ENCODE results near the gene RALGAPA2.

RALGAPA2 gene

DNA sequence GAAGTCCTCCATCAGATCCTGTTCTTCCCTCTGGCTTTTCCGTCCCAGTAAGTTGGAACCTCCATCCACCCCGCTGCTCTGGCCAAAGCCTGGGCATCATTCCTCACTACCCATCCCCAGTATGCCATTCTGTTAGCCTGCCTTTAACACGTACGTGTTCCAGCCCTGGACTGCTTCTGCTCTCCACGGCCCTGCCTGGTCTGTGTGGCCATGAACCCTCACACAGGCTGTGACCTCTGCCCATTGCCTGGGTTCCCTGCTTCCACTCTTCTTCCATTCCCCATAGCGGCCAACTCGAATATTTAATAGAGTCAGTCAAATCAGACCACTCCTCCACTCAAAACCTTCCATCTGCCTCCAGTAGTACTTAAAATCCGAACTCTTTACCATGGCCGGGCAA lies 29.4 kb downstream of the RALGAPA2 start:
- DNase-seq (ENCODE audit: low read depth) = no peak

DNA sequence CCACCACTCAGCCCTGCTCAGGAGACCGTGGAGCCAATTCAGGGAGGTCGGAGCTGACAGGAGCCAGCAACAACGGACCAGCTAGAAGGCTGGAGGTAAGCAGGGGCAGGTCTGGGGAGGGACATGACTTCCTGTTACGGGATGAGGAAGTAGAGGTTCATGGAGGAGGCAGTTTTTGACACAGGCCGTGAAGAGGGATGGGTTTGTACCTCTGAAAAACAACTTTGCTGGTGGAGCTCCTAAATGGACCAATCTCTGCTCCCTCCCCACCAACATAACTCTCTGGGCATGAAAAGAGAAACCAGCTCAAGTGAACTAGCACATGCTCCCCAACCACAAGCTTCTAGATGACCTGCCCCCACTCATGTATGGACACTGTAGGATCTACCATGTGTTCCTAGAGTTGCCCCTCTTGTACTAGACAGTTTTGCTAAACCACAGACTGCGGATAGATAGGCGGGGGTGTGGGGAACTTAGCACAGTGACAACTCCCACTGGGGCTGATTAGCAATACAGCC lies 31.4 kb downstream of the RALGAPA2 start:
- no peak for DNase-seq (ENCODE audit: low read depth)

DNA sequence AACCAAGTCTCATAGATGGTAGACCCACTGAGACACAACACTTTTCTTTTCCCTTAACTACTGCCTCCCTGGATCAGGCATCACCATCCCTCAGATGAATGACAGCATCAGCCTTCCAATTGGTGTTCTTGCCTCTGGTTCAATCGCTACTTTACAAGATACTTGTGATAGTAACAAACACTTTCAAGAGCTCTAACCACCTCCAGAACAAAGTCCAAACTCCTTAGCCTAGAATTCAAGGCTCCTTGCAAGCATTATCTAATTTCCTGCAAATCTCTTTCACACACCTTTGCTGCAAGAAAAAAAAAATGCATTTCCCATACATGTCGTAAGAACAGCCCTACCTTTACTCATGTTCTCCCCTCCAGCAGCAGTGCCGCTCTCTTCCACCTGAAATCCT lies 33.1 kb downstream of the RALGAPA2 start:
- DNase-seq (ENCODE audit: low read depth) = no peak

DNA sequence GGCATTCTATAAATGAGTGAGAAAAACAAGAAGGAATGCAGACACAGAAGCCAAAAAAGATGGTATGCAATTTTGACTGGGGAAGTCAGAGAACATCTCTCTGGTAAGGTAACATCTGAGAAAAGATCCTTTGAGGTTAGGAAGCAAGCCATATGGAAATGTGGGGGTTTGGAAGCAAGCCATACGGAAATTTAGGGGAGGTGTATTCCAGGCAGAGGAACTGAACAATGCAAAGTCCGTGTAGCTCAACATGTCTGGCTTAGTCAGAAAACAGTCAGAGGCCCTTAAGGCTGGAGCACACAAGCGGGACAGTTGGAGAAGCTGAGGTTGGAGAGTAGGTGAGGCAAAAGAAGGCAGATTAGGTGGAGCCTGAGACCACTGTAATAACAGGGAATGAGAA lies 35.3 kb downstream of the RALGAPA2 start:
- DNase-seq (ENCODE audit: low read depth) = no peak

DNA sequence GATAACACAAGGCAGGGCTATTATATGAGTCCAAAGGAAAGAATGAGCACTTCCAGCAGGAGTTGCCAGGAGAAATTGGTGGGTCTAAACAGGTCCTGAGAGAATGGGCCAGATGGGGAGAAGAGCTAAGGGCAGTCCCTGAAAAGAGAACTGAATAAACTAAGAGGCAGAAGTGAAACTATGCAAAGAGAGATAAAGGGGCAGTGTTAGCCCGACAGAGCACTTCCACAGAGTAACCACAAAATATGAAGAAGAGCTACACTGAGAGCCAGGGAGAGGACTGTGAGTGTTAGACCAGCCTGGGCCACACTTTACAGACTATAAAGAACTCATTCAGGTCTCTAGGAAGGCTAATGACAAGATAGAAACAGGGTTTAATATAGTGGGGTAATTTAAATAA lies 43.8 kb downstream of the RALGAPA2 start:
- no peak for DNase-seq (ENCODE audit: low read depth)

DNA sequence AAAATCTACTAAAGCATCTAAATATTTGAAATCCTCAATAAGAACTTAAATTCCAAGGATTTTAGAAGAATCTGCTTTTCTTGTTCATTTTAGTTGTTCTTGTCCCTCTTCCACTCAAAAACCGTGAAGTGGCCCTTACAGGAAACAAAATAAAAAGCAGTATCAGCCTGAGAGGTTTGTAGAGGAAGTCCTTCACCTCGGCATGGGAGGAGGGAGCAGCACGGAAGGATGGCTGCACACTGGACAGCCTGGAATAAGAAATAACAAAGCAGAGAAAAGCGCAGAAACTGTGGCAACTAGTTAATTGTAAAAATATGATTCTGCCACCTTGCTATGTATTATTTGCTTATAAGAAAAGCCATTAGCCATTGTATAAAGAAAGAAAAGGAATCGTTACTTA lies 46.1 kb downstream of the RALGAPA2 start:
- no peak for DNase-seq (ENCODE audit: low read depth)

DNA sequence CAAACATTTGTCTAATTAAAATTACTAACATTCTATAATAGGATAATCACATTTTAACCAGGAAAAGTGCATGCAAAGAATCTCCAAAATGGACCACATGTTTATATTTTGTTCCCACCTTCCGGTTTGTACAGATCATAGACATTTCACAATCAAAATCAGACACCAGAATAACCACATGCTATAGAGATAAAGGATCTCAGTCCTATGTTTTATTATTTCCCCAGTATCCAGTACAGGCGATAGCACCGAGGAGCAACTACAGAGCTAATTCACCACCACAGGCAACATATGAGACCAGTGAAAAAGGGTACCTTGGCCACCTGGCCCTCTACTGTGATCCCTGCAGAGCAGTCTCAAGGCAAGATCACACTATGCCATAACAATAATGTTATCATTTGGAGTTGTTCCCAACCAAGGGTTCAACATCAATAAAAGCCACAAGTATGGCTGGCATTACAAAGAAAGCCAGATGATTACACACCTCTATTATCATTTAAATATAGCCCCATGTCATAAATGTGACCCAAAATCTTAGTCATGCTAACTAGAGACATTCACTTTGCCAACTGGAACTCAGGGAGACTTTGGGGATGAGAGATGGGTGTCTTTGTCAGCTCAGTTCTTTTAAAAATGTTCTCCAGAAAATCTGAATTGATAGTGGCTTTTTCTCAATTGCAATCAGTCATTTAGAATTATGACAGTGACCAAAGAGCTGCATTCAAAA lies 46.7 kb downstream of the RALGAPA2 start:
- DNase-seq (ENCODE audit: low read depth) = no peak

DNA sequence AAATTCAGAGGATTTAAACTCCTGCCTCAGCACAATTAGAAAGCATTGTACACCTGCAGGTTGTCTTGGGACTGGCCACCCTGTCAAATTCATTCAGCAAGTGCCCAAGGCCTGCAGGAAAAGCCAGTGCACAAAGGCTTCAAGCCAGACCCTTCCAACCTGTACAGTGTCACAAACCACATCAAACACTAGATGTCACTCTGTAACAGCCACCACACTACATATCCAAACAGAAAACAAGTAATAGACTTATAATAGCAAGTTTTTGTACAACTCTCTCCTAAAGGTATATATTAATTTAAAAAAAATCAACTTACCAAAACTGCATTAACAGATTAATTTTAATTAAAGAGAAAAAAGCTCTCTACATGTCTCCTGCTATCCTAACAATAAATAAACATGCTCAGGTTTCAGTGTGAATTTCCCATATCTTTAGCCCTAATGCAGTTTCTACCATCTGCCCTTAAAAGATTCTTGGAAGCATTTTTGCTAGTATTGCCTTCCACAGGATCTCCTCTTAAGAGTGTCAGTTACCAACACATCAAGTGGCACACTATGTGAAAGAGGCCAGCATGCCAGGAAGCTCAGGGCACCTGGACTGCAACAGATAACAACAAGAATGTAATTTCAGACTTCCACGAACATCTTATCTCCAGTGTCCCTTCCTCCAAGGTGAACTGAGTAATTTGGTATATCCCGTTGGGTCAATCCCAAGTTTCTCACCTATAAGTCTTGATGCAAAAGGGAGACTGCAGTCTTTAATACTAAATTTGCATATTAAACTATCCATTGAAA lies 47.5 kb downstream of the RALGAPA2 start:
- DNase-seq (ENCODE audit: low read depth) = no peak

DNA sequence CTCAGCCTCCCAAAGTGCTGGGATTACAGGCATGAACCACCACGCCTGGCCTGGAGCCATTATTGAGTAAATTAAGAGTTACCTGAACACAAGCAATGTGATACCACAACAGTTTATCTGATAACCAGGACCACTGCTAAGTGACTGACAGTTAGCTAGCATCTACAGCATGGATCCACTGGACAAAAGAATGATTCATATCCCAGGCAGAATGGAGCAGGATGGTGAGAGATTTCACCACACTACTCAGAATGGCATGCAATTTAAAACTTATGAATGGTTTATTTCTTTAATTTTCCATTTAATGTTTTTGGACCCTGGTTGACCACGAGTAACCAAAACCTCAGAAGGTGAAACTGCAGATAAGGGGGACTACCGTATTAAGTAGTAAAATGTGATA lies 48.6 kb downstream of the RALGAPA2 start:
- no peak for DNase-seq (ENCODE audit: low read depth)

DNA sequence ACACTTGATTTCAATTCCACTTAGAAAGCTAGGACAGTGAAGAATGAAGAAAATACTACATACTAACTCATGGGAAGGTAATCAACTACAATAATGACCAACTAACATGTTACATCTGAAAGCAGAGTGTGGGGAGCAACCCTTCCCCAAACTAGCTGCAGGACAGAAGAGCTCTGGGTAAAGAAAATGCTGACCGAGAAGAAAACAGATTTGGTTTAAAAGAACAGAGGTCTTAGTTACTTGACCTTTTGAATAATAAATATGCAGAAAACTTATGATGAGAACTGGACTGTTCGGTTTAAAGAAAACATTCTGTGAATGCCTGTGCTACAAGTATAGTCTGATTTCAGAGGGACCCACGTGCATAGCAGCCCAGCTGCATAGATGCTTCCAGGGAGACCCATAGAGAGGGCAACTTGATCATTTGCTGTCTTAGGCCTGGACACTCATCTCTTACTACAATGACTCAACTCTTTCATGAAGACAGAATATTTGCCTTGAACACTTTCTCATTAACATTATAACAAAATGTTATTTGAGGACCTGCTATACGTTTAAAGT lies 53.5 kb downstream of the RALGAPA2 start:
- DNase-seq (ENCODE audit: low read depth) = no peak

DNA sequence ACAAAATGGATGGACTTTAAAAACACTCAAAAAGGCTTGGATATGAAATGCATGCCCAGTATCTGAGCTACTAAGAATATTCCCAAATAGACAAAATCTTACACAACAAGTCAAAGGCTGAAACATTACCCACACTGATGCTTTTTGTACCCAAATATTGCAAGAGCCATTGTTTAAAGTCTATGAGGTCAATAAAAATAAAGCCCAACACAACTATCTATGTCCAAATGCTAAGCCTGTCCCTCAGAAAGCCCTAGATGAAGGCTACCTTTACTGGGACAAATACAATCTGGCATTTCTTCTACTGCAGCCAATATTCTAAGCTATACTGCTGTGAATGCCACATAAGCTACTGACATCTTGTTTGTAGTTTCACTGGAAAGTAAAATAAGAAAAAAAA lies 54.3 kb downstream of the RALGAPA2 start:
- DNase-seq (ENCODE audit: low read depth) = no peak

DNA sequence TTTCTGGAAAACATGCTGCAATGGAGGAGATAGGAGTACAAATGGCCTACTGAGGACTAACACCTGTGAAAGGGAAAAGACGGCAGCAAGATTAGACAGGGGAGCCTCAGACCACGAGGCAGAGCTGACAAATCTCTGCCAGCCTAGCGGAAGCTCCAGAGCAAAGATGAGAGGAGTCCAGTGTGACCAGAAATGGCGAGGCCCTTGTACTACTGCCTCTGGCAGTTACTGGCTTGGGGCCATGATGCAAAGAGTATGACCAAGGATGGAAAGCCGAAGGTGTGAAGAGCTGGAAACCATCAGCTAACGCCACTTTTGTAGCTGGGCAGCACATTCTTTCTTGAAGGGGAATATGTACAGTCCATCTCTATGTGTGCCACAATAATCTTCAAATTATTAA lies 55.4 kb downstream of the RALGAPA2 start:
- DNase-seq (ENCODE audit: low read depth) = no peak

DNA sequence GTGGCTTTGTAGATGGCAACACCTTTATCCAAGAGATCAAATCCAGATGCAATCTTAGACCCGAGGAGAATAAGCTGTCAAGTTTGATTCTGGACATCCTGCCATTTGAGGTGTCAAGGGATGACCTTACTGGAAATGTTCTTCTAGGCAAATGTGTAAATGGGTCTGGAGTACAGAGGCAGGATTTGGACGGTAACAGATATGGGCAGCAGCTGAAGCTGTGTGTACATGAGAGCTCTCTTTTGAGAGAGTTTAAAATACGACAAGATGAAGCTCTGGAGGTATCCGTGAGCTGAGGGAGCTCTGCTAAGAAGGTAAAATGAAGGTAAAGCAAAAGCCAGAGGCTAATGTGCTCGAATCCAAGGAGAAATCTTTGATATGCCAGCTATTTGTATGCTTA lies 56.6 kb downstream of the RALGAPA2 start:
- DNase-seq (ENCODE audit: low read depth) = no peak

DNA sequence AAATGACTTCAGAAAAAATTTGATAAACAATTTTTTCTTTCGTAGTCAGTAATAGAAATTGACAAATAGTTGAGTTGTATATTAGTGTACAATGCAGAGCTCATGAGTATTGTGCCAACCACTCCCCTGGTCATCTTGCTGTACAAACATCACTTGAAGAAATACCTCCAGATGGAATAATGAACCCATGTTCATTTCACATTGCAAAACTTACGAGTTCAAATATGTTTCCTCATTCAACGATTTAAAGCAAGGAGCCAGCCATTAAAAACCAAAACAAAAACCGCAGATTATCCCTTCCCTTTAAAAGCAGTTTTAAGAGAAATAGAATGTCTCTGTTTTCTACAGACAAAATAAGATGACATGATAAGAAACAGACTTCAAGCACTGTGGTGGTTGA lies 62.5 kb downstream of the RALGAPA2 start:
- DNase-seq (ENCODE audit: low read depth) = no peak

DNA sequence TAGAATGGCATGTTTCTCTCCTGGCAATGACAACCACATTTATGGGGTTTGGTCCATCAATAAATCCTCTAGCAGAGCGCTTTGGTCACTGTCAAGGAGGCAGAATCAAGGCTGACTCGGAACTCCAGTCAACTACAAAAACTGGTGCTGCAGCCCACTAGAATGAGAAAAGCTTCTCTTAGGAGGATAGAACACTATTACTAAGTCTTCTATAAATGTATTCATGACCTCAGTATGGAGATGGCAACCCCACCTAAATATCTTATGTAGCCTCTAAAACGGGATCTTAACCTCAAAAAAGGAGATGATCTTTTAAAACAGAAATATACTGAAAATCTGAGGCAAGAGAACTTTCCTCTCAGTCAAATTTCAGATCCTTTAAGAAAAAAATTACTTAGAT lies 68.5 kb downstream of the RALGAPA2 start:
- no peak for DNase-seq (ENCODE audit: low read depth)

DNA sequence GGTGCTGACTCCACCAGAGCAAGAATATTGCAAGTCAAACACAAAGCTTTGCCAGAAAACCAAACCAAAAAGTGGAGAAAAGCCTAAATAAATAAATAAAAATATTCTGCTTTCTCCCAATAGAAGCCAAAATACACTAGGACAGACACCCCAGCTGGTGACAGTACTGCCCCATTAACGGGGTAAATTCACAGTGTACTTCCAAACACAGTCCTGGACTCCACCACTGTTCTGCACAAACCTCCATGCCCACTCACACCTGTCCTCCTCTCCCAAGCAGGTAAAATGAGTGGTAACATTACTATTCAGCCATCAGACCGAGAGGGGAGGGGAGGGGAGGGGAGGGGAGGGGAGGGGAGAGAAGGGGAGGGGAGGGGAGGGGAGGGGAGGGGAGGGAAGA lies 70.7 kb downstream of the RALGAPA2 start:
- no peak for DNase-seq (ENCODE audit: low read depth)

DNA sequence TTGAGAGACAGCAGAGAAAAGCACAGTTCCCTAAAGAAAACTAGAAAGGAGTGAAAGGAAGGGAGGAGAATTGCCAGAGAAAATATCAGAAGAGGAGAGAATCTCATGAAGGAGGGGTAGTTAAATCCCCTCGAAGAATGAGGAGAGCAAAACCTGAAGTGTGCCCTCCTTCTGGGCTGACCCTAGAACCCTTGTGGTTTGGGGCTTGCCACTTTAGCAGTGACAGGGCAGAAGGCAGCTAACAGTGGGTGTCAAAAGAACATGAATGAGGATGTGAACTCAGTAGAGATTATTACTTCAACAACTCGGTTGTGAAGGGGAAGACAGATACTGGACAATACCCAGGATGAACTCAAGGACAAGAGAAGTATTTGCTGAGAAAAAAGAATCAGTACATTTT lies 73.6 kb downstream of the RALGAPA2 start:
- DNase-seq (ENCODE audit: low read depth) = no peak

DNA sequence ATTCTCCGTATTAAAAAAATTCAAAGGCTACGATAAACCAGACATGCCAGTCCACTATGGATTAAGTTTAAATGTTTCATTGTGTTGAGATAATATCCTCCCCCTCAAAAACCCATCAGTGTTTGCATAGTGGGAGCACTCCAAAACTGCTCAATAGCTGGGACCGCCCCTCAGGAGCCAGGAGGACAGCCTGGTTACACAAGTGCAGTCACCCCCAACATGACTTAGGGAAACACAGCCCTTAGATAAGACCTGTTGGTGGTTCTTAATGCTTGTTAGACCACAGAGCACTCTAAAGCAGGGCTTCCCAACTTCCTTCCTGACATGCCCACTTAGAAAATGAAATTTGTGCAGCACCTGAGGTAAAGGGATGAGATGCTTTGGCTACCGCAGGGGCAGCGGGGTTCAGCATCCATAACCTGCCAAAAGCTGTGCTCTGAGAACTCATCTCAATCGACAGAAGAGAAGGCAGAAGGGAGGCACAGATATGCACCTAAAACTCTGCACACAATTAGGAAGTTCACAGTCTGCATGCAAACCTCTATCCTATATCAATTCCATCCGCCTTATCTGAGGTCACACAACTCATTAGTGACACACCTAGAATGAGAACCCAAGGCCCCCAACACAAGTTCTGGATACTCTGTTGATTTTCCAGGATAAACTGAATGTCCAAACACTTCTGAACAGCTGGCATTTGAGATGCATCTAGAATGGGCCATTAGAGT lies 74.3 kb downstream of the RALGAPA2 start:
- no peak for DNase-seq (ENCODE audit: low read depth)

DNA sequence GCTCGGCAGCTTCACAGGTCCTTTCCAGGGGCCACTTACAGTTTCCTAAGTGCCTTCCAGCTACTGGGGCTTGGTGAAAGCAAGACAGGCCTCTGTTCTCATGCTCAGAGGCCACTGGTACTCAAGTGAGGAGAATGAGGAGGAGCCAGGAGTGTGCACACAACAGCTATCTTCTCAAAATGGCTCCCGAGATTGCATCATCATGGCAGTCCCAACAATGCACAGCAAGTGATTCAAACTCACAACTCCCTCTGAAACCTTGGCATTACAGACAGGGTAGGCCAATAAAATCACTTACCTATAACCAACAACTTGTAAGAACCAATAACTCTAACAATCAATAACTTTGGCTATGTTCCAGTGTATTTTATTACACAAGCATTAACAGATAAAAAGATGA lies 77.4 kb downstream of the RALGAPA2 start:
- no peak for DNase-seq (ENCODE audit: low read depth)

DNA sequence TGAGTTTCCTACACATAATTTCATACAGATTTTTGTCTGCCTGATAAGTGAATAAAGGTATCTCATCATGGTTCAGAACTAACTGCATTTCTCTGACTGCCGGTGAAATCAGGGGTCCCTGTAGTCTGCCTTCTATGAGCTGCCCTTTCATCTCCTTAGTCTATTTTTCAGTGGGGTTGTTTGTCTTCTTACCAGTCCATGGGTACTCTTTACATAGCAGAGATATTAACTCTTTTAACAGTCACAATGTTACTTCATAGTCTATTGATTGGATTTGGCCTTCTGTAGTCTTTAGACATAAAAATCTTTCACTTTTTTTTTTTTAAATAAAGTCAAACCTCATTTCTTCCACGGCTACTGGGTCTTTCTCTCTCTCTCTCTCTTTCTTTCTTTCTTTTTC lies 79.8 kb downstream of the RALGAPA2 start:
- DNase-seq (ENCODE audit: low read depth) = no peak

DNA sequence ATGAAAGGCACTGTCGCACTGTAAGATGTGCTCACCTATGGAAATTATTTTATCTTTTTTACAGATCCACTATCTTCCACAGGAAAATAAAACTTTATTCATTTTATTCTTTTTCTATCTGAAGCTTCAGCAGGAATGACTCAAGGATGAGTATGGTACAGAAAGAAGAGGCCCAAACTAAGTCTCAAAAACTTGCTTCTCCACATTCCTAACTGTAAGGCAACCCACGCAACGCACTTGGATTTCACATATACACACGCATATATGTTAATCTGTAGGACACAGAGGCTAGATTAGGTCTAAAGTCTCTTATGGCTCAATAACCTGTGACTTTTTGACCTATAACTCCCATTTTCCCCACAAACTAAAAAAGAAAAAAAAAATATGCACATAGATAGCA lies 81.9 kb downstream of the RALGAPA2 start:
- DNase-seq (ENCODE audit: low read depth) = no peak

DNA sequence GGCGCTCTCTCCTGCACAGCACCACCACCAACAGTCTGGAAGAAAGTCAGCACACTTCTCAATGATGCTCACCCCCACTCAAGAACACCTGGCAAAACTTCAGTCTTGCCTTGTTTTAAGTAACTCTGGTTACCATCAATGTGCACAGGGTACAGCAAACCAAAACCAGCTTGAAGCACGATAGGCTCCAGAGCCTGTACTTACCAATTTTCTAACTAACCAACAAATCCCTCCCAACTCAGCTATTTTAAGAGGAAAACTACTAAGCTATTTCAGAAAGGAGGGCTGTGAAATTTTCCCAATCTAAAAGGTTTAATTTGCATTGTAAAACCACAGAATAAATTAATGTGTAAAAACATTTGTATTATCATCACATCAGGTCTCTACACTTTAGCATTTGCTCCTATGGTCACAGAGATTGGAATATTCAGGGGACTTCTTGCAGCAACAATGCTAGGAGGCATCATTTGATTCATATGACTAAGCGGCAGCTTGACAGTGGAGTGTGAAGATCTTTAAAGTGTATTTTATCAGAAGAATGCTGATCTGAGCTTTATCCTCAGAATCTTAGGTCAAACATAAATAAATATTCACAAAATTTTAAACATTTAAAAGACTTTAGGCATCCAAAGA lies 82.8 kb downstream of the RALGAPA2 start:
- DNase-seq (ENCODE audit: low read depth) = no peak

Measured in stimulated activated CD8-positive, alpha-beta memory T cell treated with anti-CD3 and anti-CD28 coated beads, Interleukin-7, amount 100 ng/mL, for 24 hours (primary cell).